IgD-negative memory B cell (primary cell): ENCODE results near the gene JPH2. TPM values are rescaled to one million over a fixed set of nuclear protein-coding genes. Genes with fewer than 3 reads are reported as not detected.
"Not testable (repeated sequence)": the region's sequence is repeated elsewhere in the genome, so short reads cannot be mapped to it uniquely, and the experiment has no call there.

Experiments used
- H3K27ac Mint-ChIP-seq, 3 donors: one replicate each; pipeline ENCODE4 v1.8.0; 2020 to 2022; ENCODE audit warnings: mild to moderate bottlenecking in 3 of 3, mixed read lengths in 3 of 3, moderate library complexity in 1 of 3
- H3K27me3 Mint-ChIP-seq: one replicate; pipeline ENCODE4 v1.8.0; 2021; ENCODE audit warnings: mixed read lengths
- H3K36me3 Mint-ChIP-seq: one replicate; pipeline ENCODE4 v1.8.0; 2020; ENCODE audit warnings: mild to moderate bottlenecking, mixed read lengths
- H3K4me1 Mint-ChIP-seq, 3 donors: one replicate each; pipeline ENCODE4 v1.8.0; 2020 to 2022; ENCODE audit warnings: mixed read lengths in 3 of 3, mild to moderate bottlenecking in 1 of 3
- H3K4me3 Mint-ChIP-seq, 4 donors: one replicate each; pipeline ENCODE4 v1.8.0; 2020 to 2022; ENCODE audit warnings: mild to moderate bottlenecking in 4 of 4, mixed read lengths in 4 of 4, moderate library complexity in 3 of 4
- H3K9me3 Mint-ChIP-seq, 3 donors: one replicate each; pipeline ENCODE4 v1.8.0; 2020 to 2021; ENCODE audit warnings: mixed read lengths in 3 of 3, mild to moderate bottlenecking in 1 of 3
- polyA plus RNA-seq: library from polyadenylated mRNA; unstranded; fragments of 300-500 nt; fragmentation: Illumina TruSeq; gene quantifications from one replicate; pipeline ENCODE4 v1.2.3, GENCODE V29; 2021

Gene JPH2
- polyA plus RNA-seq, 1 donor from 2014 or later: not detected

DNA sequence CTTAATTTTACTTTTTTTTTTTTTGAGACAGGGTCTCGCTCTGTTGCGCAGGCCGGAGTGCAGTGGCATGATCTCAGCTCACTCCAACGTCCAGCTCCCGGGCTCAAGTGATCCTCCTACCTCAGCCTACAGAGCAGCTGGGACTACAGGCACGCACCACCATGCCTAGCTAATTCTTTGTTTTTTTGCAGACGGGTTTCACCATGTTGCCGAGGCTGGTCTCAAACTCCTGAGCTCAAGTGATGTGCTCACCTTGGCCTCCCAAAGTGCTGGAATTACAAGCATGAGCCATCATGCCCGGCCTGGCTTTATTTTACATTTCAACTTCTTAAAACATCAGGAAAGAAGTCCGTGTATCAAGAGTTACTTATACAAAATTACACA, 17.8 kb upstream of the JPH2 start:
- H3K4me1 Mint-ChIP-seq: peaks cover 33 to 56% (median 37%) of the 10 kb centered on the region in 3 donors
- no peak overlapping the region for H3K27ac Mint-ChIP-seq
- H3K4me3 Mint-ChIP-seq: no peak overlapping the region
- no peaks in the 10 kb centered on the region for H3K9me3 Mint-ChIP-seq
- peaks cover 7% of the 10 kb centered on the region for H3K36me3 Mint-ChIP-seq
- H3K27me3 Mint-ChIP-seq: no peaks in the 10 kb centered on the region

GRCh38 chr20:44204156-44204831, 17.3 kb upstream of the JPH2 start:
- no peak overlapping the region for H3K27ac Mint-ChIP-seq
- H3K4me1 Mint-ChIP-seq: peaks cover 31 to 50% (median 35%) of the 10 kb centered on the region in 3 donors
- peaks cover 10% of the 10 kb centered on the region for H3K36me3 Mint-ChIP-seq

DNA sequence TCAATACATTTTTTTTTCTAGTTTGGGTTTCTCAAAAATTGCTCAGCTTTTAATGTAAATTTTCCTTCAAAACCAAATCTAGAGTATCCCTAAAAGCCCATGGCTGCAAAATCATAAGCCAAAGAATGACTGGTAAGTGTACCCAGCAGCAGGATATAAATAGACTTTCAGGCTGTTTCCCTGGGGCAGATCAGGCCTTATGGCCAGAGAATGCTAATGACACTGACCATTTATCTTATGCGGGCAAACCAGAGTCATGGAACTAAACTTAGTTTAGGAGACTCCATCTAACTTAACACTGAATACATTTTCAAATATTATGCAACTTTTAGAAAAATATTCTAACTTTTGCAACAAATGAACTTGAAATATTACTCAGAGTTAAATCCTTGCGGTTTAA, 16.2 kb upstream of the JPH2 start:
- Mint-ChIP-seq H3K36me3 (peaks cover 10% of the 10 kb centered on the region), H3K4me3 (no peak overlapping the region), H3K9me3 (no peaks in the 10 kb centered on the region), H3K4me1 (peaks cover 21 to 39% (median 26%) of the 10 kb centered on the region in 3 donors), H3K27ac (no peak overlapping the region), H3K27me3 (no peaks in the 10 kb centered on the region)

More at GRCh38 chr20:44204156-44204831, 17.3 kb upstream of the JPH2 start:
- Mint-ChIP-seq H3K4me3 (peak overlapping the region in 1 of 4 donors; percentile 48), H3K27me3 (no peaks in the 10 kb centered on the region), H3K9me3 (no peaks in the 10 kb centered on the region)

GRCh38 chr20:44200983-44201382, 14.0 kb upstream of the JPH2 start:
- peaks cover 7 to 19% (median 9%) of the 10 kb centered on the region in 3 donors for H3K4me1 Mint-ChIP-seq
- H3K36me3 Mint-ChIP-seq: peaks cover 8% of the 10 kb centered on the region
- no peak overlapping the region for H3K4me3 Mint-ChIP-seq
- no peaks in the 10 kb centered on the region for H3K9me3 Mint-ChIP-seq
- H3K27ac Mint-ChIP-seq: peak overlapping the region in 2 of 3 donors; percentile 38 to 51
- no peaks in the 10 kb centered on the region for H3K27me3 Mint-ChIP-seq

- H3K27me3 Mint-ChIP-seq: no peaks in the 10 kb centered on the region
- H3K27ac Mint-ChIP-seq: peak overlapping the region; percentile 38 to 65 (median 51)
- no peaks in the 10 kb centered on the region for H3K9me3 Mint-ChIP-seq
- peaks cover 7 to 19% (median 11%) of the 10 kb centered on the region in 3 donors for H3K4me1 Mint-ChIP-seq
- H3K36me3 Mint-ChIP-seq: peaks cover 8% of the 10 kb centered on the region
- H3K4me3 Mint-ChIP-seq: no peak overlapping the region
These were observed 13.4 kb upstream of the JPH2 start for GRCh38 chr20:44200371-44200770.

DNA sequence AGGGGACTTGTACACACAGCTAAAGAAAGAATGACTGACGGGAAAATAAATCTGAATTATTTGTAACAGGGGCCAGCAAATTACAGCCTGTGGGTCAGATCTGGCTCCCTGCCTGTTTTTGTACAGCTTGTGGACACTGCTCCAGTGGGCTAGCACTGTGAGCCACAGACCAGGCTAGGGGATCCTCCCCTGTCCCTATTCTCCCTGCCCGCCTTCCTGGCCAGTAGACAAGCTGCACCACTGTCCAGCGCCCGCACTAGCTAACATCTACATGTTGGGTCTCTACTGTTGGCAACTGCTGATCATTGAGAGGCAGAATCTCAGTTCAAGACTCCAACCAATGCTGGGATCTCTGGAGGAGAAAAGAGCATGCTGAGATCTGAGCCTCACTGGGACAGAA, 12.9 kb upstream of the JPH2 start:
- Mint-ChIP-seq H3K9me3 (no peaks in the 10 kb centered on the region), H3K4me1 (peaks cover 7 to 19% (median 9%) of the 10 kb centered on the region in 3 donors), H3K27me3 (no peaks in the 10 kb centered on the region), H3K27ac (peak overlapping the region in 1 of 3 donors; percentile 65), H3K36me3 (peaks cover 8% of the 10 kb centered on the region), H3K4me3 (no peak overlapping the region)

- no peaks in the 10 kb centered on the region for H3K9me3 Mint-ChIP-seq
- H3K4me1 Mint-ChIP-seq: peaks cover 4 to 14% (median 9%) of the 10 kb centered on the region in 3 donors
- H3K36me3 Mint-ChIP-seq: peaks cover 7% of the 10 kb centered on the region
- H3K4me3 Mint-ChIP-seq: no peak overlapping the region
- H3K27me3 Mint-ChIP-seq: no peaks in the 10 kb centered on the region
- H3K27ac Mint-ChIP-seq: peak overlapping the region in 2 of 3 donors; percentile 42 to 45
These were observed 11.9 kb upstream of the JPH2 start for GRCh38 chr20:44198872-44199271.

GRCh38 chr20:44196271-44196670, 9.3 kb upstream of the JPH2 start:
- peaks cover 5 to 10% (median 6%) of the 10 kb centered on the region in 3 donors for H3K4me1 Mint-ChIP-seq
- H3K36me3 Mint-ChIP-seq: peaks cover 4% of the 10 kb centered on the region
- peak overlapping the region in 1 of 3 donors; percentile 27 for H3K27ac Mint-ChIP-seq
- H3K9me3 Mint-ChIP-seq: no peaks in the 10 kb centered on the region
- no peak overlapping the region for H3K4me3 Mint-ChIP-seq
- H3K27me3 Mint-ChIP-seq: no peaks in the 10 kb centered on the region

DNA sequence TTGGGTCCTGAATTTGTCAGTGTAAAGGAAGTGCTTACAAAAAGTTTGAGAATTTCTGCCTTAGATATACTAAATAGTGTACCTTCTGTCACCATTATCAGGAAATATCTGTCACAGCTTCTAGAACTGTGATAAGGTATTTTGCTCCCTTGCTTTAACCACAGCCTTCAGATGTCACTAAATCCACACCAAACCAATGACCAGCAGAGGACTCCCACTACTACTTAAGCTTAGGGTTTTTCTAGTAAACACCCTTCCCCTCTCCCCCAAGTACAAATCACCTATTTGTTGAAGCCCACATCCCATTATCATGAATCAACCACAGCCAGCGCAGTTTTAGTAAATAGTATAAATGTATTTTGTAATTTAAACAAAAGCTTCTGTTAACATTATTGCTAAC, 8.6 kb upstream of the JPH2 start:
- Mint-ChIP-seq H3K4me3 (no peak overlapping the region), H3K27ac (no peak overlapping the region), H3K9me3 (no peaks in the 10 kb centered on the region), H3K4me1 (peaks cover 3 to 5% (median 4%) of the 10 kb centered on the region in 3 donors), H3K36me3 (peaks cover 4% of the 10 kb centered on the region), H3K27me3 (no peaks in the 10 kb centered on the region)

- H3K9me3 Mint-ChIP-seq: no peaks in the 10 kb centered on the region
- no peak overlapping the region for H3K4me3 Mint-ChIP-seq
- H3K36me3 Mint-ChIP-seq: no peaks in the 10 kb centered on the region
- peak overlapping the region in 1 of 3 donors; percentile 5 for H3K27ac Mint-ChIP-seq
- no peaks in the 10 kb centered on the region for H3K27me3 Mint-ChIP-seq
- peaks cover 0 to 7% (median 3%) of the 10 kb centered on the region in 3 donors for H3K4me1 Mint-ChIP-seq
These were observed 6.8 kb upstream of the JPH2 start for GRCh38 chr20:44193801-44194200.

DNA sequence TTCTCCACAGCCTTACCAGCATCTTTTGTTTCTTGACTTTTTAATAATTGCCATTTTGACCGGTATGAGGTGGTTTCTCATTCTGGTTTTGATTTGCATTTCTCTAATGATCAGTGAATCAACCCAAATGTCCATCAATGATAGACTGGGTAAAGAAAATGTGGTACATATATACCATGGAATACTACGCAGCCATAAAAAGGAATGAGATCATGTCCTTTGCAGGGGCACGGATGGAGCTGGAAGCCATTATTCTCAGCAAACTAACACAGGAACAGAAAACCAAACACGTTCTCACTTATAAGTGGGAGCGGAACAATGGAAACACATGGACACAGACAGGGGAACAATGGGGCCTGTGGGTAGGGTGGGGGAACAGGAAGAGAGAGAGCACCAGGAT, 4.7 kb upstream of the JPH2 start:
- H3K4me3 Mint-ChIP-seq, H3K27ac Mint-ChIP-seq, H3K36me3 Mint-ChIP-seq, H3K9me3 Mint-ChIP-seq: not testable (repeated sequence)
- Mint-ChIP-seq H3K4me1 (peaks cover 0 to 21% (median 6%) of the 10 kb centered on the region in 3 donors), H3K27me3 (peaks cover 15% of the 10 kb centered on the region)

GRCh38 chr20:44190197-44190852, 3.3 kb upstream of the JPH2 start:
- Mint-ChIP-seq H3K4me3 (peak overlapping the region in 1 of 4 donors; percentile 29), H3K4me1 (peaks cover 0 to 19% (median 9%) of the 10 kb centered on the region in 3 donors), H3K27me3 (peaks cover 20% of the 10 kb centered on the region)
- H3K9me3 Mint-ChIP-seq, H3K36me3 Mint-ChIP-seq, H3K27ac Mint-ChIP-seq: not testable (repeated sequence)

- Mint-ChIP-seq H3K4me3 (no peak overlapping the region), H3K27ac (no peak overlapping the region), H3K36me3 (peaks cover 4% of the 10 kb centered on the region), H3K9me3 (no peaks in the 10 kb centered on the region), H3K4me1 (peaks cover 0 to 19% (median 9%) of the 10 kb centered on the region in 3 donors), H3K27me3 (peaks cover 25% of the 10 kb centered on the region)
These were observed 1.8 kb upstream of the JPH2 start for GRCh38 chr20:44188752-44189151.

DNA sequence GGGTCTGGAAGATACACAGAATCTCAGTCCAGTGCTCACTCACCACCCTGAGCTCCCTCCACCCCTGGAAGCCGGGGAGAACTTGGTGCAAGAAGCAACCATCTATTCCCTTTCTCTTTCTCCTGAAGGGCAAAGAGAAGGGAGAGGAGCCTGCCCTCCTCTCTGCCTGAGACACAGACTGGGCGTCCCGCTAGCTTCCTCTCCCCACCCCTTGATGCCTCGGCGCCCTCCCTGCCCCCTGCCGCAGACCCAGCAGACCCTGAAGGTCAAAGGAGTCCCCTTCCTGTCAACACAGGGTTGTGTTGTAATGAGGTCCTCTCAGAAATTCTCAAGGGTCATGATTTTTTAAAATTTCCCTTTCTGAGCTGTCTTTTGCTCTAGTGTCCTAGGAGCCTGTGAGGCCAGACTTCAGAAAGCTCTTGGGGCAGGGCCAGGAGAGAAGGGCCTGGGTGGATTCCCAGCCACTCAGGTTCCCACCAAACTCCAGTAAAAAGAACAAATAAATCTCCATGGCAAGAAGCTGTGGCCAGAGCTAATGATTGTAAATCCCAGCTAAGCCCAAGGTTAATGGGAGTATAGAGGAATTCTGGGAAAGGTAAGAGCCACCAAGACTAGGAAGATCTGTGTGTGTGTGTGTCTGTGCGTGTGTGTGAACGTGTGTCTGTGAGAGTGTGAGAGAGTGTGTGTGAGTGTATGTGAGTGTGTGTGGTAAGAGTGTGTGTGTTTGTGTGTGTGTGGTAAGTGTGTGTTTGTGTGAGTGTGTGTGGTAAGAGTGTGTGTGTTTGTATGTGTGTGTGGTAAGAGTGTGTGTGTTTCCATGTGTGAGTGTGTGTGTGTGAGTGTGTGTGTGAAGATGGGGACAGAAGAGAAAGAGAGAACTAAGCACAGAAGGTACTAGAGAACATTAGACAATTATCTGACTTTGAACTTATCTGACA, 1.1 kb upstream of the JPH2 start:
- Mint-ChIP-seq H3K36me3 (peaks cover 4% of the 10 kb centered on the region), H3K9me3 (no peaks in the 10 kb centered on the region), H3K27ac (no peak overlapping the region), H3K4me1 (peaks cover 0 to 19% (median 6%) of the 10 kb centered on the region in 3 donors), H3K4me3 (peak overlapping the region in 2 of 4 donors; percentile 30 to 61), H3K27me3 (peaks cover 25% of the 10 kb centered on the region)

DNA sequence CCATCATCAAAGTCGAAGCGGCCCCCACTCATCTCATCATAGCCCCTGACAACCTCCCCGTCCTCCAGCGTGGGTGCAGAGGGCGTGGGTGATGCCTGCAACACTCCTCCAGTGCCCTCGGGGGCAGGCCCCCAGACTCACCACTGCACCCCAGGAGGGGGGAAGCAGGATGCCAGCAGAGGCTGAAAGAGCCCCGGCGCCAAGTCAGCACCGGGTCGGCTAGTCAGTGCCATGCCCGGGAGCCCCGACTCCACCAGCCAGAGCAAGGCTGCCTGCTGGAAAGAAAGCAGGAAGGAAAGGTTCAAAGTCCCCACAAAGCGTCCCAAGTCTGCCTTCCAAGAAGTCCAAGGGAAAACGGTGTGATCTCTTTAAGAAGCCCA, 324 bp downstream of the JPH2 start:
- Mint-ChIP-seq H3K4me3 (peak overlapping the region in 1 of 4 donors; percentile 28), H3K9me3 (no peaks in the 10 kb centered on the region), H3K27me3 (peaks cover 29% of the 10 kb centered on the region), H3K27ac (no peak overlapping the region), H3K4me1 (peaks cover 0 to 19% (median 6%) of the 10 kb centered on the region in 3 donors), H3K36me3 (peaks cover 4% of the 10 kb centered on the region)
